Measurements from ENCODE around the gene TIE1. TPM values are rescaled to one million over a fixed set of nuclear protein-coding genes. Genes with fewer than 3 reads are reported as not detected.

TIE1 gene
- total and polyA plus RNA-seq, 2 donors (not counting 3 experiments of a cell fraction or from before 2014, with no cell fraction given), result 531 to 620 TPM

DNA sequence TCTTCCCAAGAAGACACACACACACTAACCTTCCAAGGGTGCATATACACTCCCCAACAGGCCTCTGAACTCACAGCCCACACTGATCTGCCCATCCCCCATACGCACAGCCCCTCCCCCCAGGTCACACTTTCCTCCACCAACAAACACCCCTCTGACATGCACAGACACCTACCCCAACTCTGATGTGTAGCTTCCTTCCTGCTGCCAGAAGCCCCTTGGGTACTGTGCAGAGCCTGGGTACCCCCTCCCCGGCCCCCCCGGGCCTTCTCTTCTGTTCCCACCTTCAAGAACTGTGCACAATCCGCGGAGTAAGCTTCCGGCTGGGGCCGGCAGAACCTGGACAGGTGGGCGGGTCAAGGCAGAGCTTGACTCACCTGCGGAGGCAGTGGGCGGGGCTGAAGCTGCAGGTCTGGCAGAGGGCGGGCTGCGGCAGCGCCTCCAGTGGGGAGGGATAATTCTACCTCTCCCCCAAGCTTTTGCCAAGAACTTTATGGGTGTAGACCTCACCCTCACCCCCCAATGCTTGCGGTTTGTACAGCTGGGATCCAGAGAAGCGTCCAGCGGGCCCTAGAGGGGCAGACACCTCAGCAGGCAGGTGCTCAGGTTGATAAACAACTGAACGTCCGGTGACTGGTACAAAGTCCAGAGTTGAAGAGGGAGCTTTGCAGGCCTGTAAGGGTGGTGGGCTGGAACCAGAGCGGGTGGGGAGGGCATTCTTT, 15.4 kb upstream of the TIE1 start, which contains the start of gene C1orf210:
Gene C1orf210, minus strand, starts transcription at position 313 of the 722 bp plus-strand sequence. CDS start 2,311 bp downstream, outside the sequence.
- no peaks in the 10 kb centered on the region for H4K20me1 ChIP-seq (replicated peaks; ENCODE audit: control insufficient read depth, extremely low read depth, insufficient read depth, low read length)
- H2AFZ ChIP-seq (ENCODE audit: low read depth, low read length), result no peak within 1 kb of the TSS
- no peaks in the 10 kb centered on the region for H3K79me2 ChIP-seq (ENCODE audit: control insufficient read depth, insufficient read depth, low read length)
- FAIRE-seq, result no peak
- peaks cover 2 to 5% of the 10 kb centered on the region in 2 experiments for H3K27me3 ChIP-seq (ENCODE audit: control insufficient read depth in 2 of 2, insufficient read depth in 2 of 2, low read length in 2 of 2)
- H3K4me2 ChIP-seq (ENCODE audit: insufficient read depth, low read length), result no peak within 1 kb of the TSS
- TF ChIP-seq MAX (IDR thresholded peaks at IDR 0.05; ENCODE audit: insufficient read depth, insufficient read length), result no peak
- TF ChIP-seq MYC (IDR thresholded peaks at IDR 0.05; ENCODE audit: low read depth, low read length), result no peak
- no peak for TF ChIP-seq GATA2 (IDR thresholded peaks at IDR 0.05; ENCODE audit: insufficient read depth, insufficient read length, low read depth, low read length)
- TF ChIP-seq EZH2 (IDR thresholded peaks at IDR 0.05; ENCODE audit: borderline replicate concordance, low read depth, low read length, severe bottlenecking), result no peak
- TF ChIP-seq JUN (IDR thresholded peaks at IDR 0.05; ENCODE audit: borderline replicate concordance, insufficient read depth, insufficient read length, low read depth), result no peak
- no peak for TF ChIP-seq FOS (IDR thresholded peaks at IDR 0.05; ENCODE audit: borderline replicate concordance, insufficient read depth, low read length)
- no peaks in the 10 kb centered on the region for H3K36me3 ChIP-seq (ENCODE audit: control insufficient read depth in 2 of 2, extremely low read depth in 1 of 2, insufficient read depth in 2 of 2, low read length in 2 of 2)
- no peak within 1 kb of the TSS for H3K27ac ChIP-seq (ENCODE audit: insufficient read depth, low read depth, low read length)
- dilution Hi-C loops (cut with MboI; ENCODE audit: extremely low pct_ligation_motif_present, low sequenced_read_pairs) (no loop called here), intact Hi-C loops (cut with micrococcal nuclease) (no loop called here)
- CTCF ChIA-PET, result no interaction called here
- H3K9me1 ChIP-seq (replicated peaks; ENCODE audit: control insufficient read depth, extremely low read depth, insufficient read depth, low read length), result no peaks in the 10 kb centered on the region
- POLR2A ChIA-PET, result interaction anchor here (0.5 kb wide), 1 partner anchor 41 kb away, joined by 5 read pairs; no protein-coding TSS in a partner anchor
- no peak within 1 kb of the TSS for H3K9ac ChIP-seq (replicated peaks; ENCODE audit: extremely low read depth, insufficient read depth, low read length)
- no TSS peak for BruUV-seq (replicated peaks)
- no peaks in the 10 kb centered on the region for H3K9me3 ChIP-seq (replicated peaks; ENCODE audit: control insufficient read depth, insufficient read depth, low read length)
- no peak within 1 kb of the TSS for H3K4me3 ChIP-seq (replicated peaks in 1 of 3; ENCODE audit: insufficient read depth in 1 of 3, low read depth in 1 of 3, low read length in 3 of 3)
- no peak for DNase-seq (ENCODE audit: low read depth, low spot score)
- H3K4me1 ChIP-seq (ENCODE audit: control insufficient read depth, extremely low read depth, insufficient read depth, low read length), result no peaks in the 10 kb centered on the region

- Histone ChIP-seq H3K36me3 (ENCODE audit: control insufficient read depth in 2 of 2, extremely low read depth in 1 of 2, insufficient read depth in 2 of 2, low read length in 2 of 2) (no peaks in the 10 kb centered on the region), H3K9ac (replicated peaks; ENCODE audit: extremely low read depth, insufficient read depth, low read length) (no peak overlapping the region), H3K79me2 (ENCODE audit: control insufficient read depth, insufficient read depth, low read length) (no peaks in the 10 kb centered on the region), H3K4me2 (ENCODE audit: insufficient read depth, low read length) (no peak overlapping the region), H3K27ac (ENCODE audit: insufficient read depth, low read depth, low read length) (no peak overlapping the region), H3K4me3 (replicated peaks in 1 of 3; ENCODE audit: insufficient read depth in 1 of 3, low read depth in 1 of 3, low read length in 3 of 3) (no peak overlapping the region), H3K9me3 (replicated peaks; ENCODE audit: control insufficient read depth, insufficient read depth, low read length) (no peaks in the 10 kb centered on the region), H3K4me1 (ENCODE audit: control insufficient read depth, extremely low read depth, insufficient read depth, low read length) (no peaks in the 10 kb centered on the region), H4K20me1 (replicated peaks; ENCODE audit: control insufficient read depth, extremely low read depth, insufficient read depth, low read length) (no peaks in the 10 kb centered on the region), H3K27me3 (ENCODE audit: control insufficient read depth in 2 of 2, insufficient read depth in 2 of 2, low read length in 2 of 2) (peaks cover 2 to 5% of the 10 kb centered on the region in 2 experiments), H3K9me1 (replicated peaks; ENCODE audit: control insufficient read depth, extremely low read depth, insufficient read depth, low read length) (no peaks in the 10 kb centered on the region), H2AFZ (ENCODE audit: low read depth, low read length) (no peak overlapping the region)
- DNase-seq (ENCODE audit: low read depth, low spot score) (no peak), FAIRE-seq (no peak)
- ChIA-PET POLR2A (interaction anchor here (0.5 to 0.7 kb wide), 2 partner anchors 40 to 50 kb away, joined by 5 read pairs; no protein-coding TSS in a partner anchor), CTCF (no interaction called here)
- no TSS peak for BruUV-seq (replicated peaks)
- TF ChIP-seq JUN (IDR thresholded peaks at IDR 0.05; ENCODE audit: borderline replicate concordance, insufficient read depth, insufficient read length, low read depth) (no peak), POLR2A (IDR thresholded peaks at IDR 0.05; ENCODE audit: low read depth, low read length) (no peak), EZH2 (IDR thresholded peaks at IDR 0.05; ENCODE audit: borderline replicate concordance, low read depth, low read length, severe bottlenecking) (no peak), MYC (IDR thresholded peaks at IDR 0.05; ENCODE audit: low read depth, low read length) (no peak), POLR2AphosphoS5 (IDR thresholded peaks at IDR 0.05; ENCODE audit: insufficient read depth, low read depth, low read length) (no peak), FOS (IDR thresholded peaks at IDR 0.05; ENCODE audit: borderline replicate concordance, insufficient read depth, low read length) (no peak), GATA2 (IDR thresholded peaks at IDR 0.05; ENCODE audit: insufficient read depth, insufficient read length, low read depth, low read length) (no peak), MAX (IDR thresholded peaks at IDR 0.05; ENCODE audit: insufficient read depth, insufficient read length) (no peak)
- TF ChIP-seq, protein P1, sequence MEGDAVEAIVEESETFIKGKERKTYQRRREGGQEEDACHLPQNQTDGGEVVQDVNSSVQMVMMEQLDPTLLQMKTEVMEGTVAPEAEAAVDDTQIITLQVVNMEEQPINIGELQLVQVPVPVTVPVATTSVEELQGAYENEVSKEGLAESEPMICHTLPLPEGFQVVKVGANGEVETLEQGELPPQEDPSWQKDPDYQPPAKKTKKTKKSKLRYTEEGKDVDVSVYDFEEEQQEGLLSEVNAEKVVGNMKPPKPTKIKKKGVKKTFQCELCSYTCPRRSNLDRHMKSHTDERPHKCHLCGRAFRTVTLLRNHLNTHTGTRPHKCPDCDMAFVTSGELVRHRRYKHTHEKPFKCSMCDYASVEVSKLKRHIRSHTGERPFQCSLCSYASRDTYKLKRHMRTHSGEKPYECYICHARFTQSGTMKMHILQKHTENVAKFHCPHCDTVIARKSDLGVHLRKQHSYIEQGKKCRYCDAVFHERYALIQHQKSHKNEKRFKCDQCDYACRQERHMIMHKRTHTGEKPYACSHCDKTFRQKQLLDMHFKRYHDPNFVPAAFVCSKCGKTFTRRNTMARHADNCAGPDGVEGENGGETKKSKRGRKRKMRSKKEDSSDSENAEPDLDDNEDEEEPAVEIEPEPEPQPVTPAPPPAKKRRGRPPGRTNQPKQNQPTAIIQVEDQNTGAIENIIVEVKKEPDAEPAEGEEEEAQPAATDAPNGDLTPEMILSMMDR (IDR thresholded peaks at IDR 0.05; ENCODE audit: extremely low read depth in 1 of 2, insufficient read depth in 1 of 2, low read depth in 1 of 2, low read length in 2 of 2), result no peak
- dilution Hi-C loops (cut with MboI; ENCODE audit: extremely low pct_ligation_motif_present, low sequenced_read_pairs) (no loop called here), intact Hi-C loops (cut with micrococcal nuclease) (no loop called here)
These were observed 14.7 kb upstream of the TIE1 start for GRCh38 chr1:43286115-43286514.
